GM23338 (cell line): ENCODE results near the gene YPEL2.

Experiments used
- EZH2phosphoT487 ChIP-seq: fragments of 200-600 bp; sonication (generic); IDR thresholded peaks from one replicate; pipeline ENCODE4 v1.8.1; 2018; ENCODE audit warnings: antibody characterized with exemption; ENCODE audit not compliant: unreplicated experiment
- POLR2AphosphoS5 ChIP-seq: IDR thresholded peaks from 2 replicates; pipeline ENCODE4 v1.6.1; 2016; ENCODE audit warnings: antibody characterized with exemption, low read depth
- TF ChIP-seq, protein P1 (sequence below), 2 experiments: fragments of 200-600 bp in 1 of 2; sonication (generic) in 1 of 2; conservative IDR thresholded peaks; 2 replicates each; pipeline versions ENCODE4 v1.5.1 to v1.6.1; 2016 to 2017; ENCODE audit warnings: antibody characterized with exemption in 2 of 2, low read depth in 2 of 2, mild to moderate bottlenecking in 2 of 2, moderate library complexity in 1 of 2
- TF ChIP-seq, protein P2 (sequence below): IDR thresholded peaks from one replicate; pipeline ENCODE4 v1.6.1; 2018; ENCODE audit warnings: antibody characterized with exemption; ENCODE audit not compliant: unreplicated experiment

DNA sequence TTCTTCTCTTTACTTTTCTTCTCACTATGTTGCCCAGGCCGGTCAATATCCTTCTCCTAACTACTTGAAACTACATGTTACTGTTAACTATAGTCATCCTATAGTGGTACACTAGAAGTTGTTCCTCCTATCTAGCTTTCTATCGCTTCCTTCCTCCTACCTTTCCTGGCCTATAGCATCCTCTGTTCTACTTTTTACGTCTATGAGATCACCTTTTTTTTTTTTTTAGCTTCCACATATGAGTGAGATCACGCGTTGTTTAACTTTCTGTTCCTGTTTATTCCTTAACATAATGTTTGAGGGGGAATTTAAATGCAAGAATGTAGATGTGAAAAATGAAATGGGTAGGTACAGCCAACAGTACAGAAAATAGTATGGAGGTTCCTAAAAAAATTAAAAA lies 30.5 kb upstream of the YPEL2 start:
- TF ChIP-seq, protein P1, sequence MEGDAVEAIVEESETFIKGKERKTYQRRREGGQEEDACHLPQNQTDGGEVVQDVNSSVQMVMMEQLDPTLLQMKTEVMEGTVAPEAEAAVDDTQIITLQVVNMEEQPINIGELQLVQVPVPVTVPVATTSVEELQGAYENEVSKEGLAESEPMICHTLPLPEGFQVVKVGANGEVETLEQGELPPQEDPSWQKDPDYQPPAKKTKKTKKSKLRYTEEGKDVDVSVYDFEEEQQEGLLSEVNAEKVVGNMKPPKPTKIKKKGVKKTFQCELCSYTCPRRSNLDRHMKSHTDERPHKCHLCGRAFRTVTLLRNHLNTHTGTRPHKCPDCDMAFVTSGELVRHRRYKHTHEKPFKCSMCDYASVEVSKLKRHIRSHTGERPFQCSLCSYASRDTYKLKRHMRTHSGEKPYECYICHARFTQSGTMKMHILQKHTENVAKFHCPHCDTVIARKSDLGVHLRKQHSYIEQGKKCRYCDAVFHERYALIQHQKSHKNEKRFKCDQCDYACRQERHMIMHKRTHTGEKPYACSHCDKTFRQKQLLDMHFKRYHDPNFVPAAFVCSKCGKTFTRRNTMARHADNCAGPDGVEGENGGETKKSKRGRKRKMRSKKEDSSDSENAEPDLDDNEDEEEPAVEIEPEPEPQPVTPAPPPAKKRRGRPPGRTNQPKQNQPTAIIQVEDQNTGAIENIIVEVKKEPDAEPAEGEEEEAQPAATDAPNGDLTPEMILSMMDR (conservative IDR thresholded peaks at IDR 0.05; ENCODE audit: low read depth in 2 of 2) = no peak
- TF ChIP-seq, protein P2, sequence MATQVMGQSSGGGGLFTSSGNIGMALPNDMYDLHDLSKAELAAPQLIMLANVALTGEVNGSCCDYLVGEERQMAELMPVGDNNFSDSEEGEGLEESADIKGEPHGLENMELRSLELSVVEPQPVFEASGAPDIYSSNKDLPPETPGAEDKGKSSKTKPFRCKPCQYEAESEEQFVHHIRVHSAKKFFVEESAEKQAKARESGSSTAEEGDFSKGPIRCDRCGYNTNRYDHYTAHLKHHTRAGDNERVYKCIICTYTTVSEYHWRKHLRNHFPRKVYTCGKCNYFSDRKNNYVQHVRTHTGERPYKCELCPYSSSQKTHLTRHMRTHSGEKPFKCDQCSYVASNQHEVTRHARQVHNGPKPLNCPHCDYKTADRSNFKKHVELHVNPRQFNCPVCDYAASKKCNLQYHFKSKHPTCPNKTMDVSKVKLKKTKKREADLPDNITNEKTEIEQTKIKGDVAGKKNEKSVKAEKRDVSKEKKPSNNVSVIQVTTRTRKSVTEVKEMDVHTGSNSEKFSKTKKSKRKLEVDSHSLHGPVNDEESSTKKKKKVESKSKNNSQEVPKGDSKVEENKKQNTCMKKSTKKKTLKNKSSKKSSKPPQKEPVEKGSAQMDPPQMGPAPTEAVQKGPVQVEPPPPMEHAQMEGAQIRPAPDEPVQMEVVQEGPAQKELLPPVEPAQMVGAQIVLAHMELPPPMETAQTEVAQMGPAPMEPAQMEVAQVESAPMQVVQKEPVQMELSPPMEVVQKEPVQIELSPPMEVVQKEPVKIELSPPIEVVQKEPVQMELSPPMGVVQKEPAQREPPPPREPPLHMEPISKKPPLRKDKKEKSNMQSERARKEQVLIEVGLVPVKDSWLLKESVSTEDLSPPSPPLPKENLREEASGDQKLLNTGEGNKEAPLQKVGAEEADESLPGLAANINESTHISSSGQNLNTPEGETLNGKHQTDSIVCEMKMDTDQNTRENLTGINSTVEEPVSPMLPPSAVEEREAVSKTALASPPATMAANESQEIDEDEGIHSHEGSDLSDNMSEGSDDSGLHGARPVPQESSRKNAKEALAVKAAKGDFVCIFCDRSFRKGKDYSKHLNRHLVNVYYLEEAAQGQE = no peak
- TF ChIP-seq POLR2AphosphoS5 = no peak
- no peak for TF ChIP-seq EZH2phosphoT487
